ENCODE results near the gene OSBPL2.

Gene OSBPL2

DNA sequence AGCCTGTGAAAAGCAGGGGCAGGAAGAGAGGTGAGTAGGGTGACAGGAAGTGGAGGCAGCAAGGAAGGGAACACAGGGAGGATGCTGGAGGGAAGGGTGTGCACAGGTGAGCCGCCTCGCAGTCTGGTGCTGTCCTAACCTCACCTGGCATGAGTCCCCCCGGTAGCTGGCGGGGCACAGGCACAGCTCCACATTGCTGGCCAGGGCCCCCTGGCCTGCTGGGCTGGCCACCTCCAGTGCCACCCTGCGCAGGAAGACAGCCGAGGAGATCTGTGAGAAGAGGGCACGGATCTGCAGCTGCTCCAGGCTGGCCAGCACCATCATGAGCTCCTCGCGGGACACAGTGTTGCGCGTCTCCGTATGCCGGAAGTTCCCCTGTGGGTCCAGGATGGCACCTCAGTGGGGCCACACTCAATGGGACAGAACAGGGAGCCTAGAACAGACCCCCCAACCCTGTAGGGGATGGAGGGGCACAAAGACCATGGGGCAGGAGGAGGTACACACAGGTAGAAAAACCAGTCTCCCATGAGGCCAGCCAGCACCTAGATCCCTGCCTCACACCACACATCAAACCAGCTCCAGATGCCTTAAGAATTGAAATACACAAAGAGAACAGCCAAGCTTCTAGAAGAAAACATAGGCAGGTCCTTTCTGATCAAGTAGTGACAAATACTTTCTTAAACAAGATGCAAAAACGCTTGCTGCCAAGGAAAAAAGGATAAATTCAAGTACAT lies 87.0 kb downstream of the OSBPL2 start:
- Histone ChIP-seq H3K27me3 (ENCODE audit: insufficient read depth, low read depth, severe bottlenecking) (no peaks in the 10 kb centered on the region), H3K36me3 (peaks cover 78% of the 10 kb centered on the region)
- no peak for DNase-seq

DNA sequence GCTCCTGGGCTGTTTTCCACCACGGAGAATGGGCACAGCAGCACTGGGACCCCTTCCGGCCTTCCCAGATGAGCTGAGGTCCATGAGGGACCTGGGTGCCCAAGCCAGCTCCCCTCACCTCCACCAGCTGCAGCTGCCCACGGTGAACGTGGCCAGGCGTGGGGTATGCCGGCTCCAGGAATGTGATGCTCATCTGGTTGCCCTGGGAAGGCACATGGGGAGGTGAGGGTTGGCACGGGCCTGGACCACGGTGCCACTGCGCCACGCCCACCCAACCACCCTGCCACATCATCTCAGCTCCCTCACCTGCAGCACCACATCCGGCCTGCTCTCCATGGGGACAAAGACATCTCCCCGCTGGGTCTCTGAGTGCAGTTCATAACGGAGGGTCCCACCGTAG lies 88.2 kb downstream of the OSBPL2 start:
- no peaks in the 10 kb centered on the region for H3K27me3 ChIP-seq (ENCODE audit: insufficient read depth, low read depth, severe bottlenecking)
- TF ChIP-seq, protein P1, sequence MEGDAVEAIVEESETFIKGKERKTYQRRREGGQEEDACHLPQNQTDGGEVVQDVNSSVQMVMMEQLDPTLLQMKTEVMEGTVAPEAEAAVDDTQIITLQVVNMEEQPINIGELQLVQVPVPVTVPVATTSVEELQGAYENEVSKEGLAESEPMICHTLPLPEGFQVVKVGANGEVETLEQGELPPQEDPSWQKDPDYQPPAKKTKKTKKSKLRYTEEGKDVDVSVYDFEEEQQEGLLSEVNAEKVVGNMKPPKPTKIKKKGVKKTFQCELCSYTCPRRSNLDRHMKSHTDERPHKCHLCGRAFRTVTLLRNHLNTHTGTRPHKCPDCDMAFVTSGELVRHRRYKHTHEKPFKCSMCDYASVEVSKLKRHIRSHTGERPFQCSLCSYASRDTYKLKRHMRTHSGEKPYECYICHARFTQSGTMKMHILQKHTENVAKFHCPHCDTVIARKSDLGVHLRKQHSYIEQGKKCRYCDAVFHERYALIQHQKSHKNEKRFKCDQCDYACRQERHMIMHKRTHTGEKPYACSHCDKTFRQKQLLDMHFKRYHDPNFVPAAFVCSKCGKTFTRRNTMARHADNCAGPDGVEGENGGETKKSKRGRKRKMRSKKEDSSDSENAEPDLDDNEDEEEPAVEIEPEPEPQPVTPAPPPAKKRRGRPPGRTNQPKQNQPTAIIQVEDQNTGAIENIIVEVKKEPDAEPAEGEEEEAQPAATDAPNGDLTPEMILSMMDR (IDR thresholded peaks at IDR 0.05; ENCODE audit: low read depth, low read length), result no peak
- no peaks in the 10 kb centered on the region for H3K9me3 ChIP-seq (ENCODE audit: severe bottlenecking)
- DNase-seq, result no peak
- H3K4me3 ChIP-seq (ENCODE audit: low read depth, low read length), result no peak overlapping the region
- peaks cover 81% of the 10 kb centered on the region for H3K36me3 ChIP-seq
- H3K27ac ChIP-seq, result no peak overlapping the region

More for the DNA sequence above, 87.0 kb downstream of the OSBPL2 start:
- Histone ChIP-seq H3K27ac (no peak overlapping the region), H3K4me3 (ENCODE audit: low read depth, low read length) (no peak overlapping the region), H3K9me3 (ENCODE audit: severe bottlenecking) (no peaks in the 10 kb centered on the region)
- TF ChIP-seq, protein P1 (IDR thresholded peaks at IDR 0.05; ENCODE audit: low read depth, low read length), result no peak

DNA sequence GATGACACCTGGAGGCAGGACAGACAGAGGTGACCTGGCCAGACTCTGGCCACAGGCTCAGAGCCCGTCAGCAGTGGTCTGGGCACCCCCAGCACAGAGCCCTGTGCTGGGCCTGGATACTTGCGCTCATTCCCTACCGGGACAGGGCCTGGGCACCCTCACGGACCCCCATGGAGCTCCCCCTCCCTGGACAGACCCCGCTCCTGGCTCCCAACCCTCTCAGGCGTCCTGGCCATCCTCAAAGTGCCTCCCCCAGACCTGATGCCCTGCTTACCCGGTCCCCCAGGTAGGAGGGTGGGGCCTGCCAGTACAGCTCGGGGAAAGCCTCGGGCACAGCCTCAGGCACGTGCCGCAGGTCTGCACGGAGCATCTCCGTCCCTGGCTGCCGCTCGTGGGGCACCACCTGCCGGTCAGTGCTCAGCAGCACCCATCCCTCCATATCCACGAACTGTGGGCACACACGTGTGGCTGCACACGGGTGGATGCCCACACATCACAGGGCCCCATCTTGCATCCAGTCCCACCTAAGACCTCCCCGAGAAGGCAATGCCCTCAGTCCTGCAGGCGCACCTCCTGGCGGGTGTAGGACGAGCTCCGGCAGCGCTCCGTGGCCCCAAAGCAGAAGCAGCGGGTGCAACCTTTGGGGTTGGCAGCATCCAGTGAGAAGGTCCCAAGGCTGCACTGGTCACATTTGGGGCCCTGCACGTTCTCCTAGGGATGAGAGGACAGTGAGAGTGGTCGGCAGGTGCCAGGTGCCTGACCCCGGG lies 88.8 kb downstream of the OSBPL2 start:
- Histone ChIP-seq H3K27me3 (ENCODE audit: insufficient read depth, low read depth, severe bottlenecking) (no peaks in the 10 kb centered on the region), H3K27ac (no peak overlapping the region), H3K36me3 (peaks cover 82% of the 10 kb centered on the region), H3K9me3 (ENCODE audit: severe bottlenecking) (no peaks in the 10 kb centered on the region), H3K4me3 (ENCODE audit: low read depth, low read length) (no peak overlapping the region)
- TF ChIP-seq, protein P1 (IDR thresholded peaks at IDR 0.05; ENCODE audit: low read depth, low read length), result no peak
- DNase-seq, result no peak

DNA sequence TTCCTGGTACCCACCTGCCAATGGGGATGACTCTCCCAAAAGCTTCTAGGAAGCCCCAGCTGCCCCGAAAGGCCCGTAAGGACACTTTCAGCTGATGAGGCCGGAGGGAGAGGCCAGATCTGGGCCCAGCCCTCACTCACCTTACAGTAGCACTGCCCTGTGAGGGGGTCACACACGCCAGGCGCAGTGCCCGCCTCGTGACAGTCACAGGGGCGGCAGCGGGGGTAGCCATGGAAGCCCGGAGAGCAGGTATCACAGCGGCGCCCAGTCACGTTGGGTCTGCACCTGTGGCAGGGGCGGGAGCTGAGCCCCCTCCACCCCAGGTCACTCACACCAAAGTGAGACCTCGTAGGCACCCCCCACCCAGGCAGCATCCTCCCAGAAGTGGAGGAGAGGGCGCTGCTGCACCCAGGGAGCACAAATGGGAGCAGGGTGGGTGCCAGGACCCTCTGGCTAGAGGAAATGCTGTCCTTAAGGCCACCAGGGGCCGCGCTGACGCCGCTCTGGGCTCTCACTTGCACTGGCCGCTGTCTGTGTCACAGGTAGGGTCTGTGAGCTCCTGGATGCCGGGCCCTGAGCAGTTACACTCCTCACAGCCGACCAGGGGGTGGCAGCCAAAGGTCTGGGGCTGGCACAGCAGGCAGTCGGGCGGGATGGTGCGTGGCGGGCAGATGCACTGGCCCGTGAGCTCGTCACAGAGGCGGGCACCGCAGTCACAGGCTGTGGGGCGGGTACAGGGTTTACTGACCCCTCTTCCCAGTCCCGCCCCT lies 89.6 kb downstream of the OSBPL2 start:
- TF ChIP-seq, protein P1 (IDR thresholded peaks at IDR 0.05; ENCODE audit: low read depth, low read length), result no peak
- Histone ChIP-seq H3K27me3 (ENCODE audit: insufficient read depth, low read depth, severe bottlenecking) (no peaks in the 10 kb centered on the region), H3K27ac (no peak overlapping the region), H3K4me3 (ENCODE audit: low read depth, low read length) (no peak overlapping the region), H3K36me3 (peaks cover 84% of the 10 kb centered on the region), H3K9me3 (ENCODE audit: severe bottlenecking) (no peaks in the 10 kb centered on the region)
- DNase-seq, result no peak

DNA sequence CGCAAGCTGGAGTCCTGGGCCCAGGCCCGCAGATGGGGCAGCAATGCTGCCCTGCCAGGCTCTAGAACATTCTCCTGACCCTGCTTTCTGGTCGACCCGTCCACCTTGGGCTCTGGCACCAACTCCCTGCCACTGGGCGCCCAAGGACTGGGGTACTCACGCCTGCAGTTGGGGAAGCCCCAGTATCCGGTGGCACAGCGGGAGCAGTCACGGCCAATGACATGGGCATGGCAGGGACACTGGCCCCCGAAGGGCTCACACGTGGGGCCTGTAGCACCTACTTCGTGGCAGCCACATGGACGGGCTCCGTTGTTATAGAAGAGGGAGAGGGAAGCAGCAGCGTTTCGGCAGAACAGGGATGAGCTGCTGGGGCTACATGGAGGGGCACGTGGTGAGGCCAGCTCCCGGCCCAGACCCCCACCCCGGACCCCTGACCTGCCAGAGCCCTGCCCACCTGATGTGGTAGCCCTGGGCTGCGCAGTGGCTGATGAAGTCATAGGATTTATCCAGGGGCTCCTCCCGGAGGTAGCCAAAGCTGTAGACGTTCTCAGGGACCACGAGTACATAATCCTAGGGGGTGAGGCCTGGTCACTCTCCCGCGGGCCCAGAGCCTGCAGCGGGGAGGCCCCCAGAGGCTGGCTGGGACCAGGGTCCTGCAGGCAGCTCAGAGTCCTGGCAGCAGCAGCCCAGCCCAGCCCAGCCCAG lies 90.5 kb downstream of the OSBPL2 start:
- Histone ChIP-seq H3K9me3 (ENCODE audit: severe bottlenecking) (no peaks in the 10 kb centered on the region), H3K36me3 (peaks cover 77% of the 10 kb centered on the region), H3K4me3 (ENCODE audit: low read depth, low read length) (no peak overlapping the region), H3K27ac (no peak overlapping the region), H3K27me3 (ENCODE audit: insufficient read depth, low read depth, severe bottlenecking) (no peaks in the 10 kb centered on the region)
- TF ChIP-seq, protein P1 (IDR thresholded peaks at IDR 0.05; ENCODE audit: low read depth, low read length), result no peak
- DNase-seq, result no peak

All from WERI-Rb-1 (cell line).